NOMO-1 treated with DMSO at 0.1 percent for 48 hours (cell line): ENCODE data around the gene KRTAP9-2.
"Not testable (repeated sequence)": the region's sequence is repeated elsewhere in the genome, so short reads cannot be mapped to it uniquely, and the experiment has no call there.

Experiments used
- DNase-seq: peaks from one replicate; lab custom pipeline; 2025; ENCODE audit not compliant: unreplicated experiment; lab: John Stamatoyannopoulos, UW

Gene KRTAP9-2

DNA sequence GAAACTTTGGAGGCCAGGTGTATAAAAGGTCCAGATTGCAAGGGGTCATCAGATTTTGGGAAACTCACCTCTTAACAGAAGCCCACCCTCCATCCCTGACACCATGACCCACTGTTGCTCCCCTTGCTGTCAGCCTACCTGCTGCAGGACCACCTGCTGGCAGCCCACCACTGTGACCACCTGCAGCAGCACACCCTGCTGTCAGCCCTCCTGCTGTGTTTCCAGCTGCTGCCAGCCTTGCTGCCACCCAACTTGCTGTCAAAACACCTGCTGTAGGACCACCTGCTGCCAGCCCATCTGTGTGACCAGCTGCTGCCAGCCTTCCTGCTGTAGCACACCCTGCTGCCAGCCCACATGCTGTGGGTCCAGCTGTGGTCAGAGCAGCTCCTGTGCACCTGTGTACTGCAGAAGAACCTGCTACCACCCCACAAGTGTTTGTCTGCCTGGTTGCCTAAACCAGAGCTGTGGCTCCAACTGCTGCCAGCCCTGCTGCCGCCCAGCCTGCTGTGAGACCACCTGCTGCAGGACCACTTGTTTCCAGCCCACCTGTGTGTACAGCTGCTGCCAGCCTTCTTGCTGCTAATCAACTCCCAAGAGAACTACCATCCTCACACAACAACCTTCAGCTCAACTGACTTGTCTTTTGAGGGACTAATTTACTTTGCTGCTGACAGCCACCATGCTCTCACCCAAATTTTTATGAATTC, 6.1 kb downstream of the KRTAP9-2 start, which contains the start of gene KRTAP9-3:
KRTAP9-3 (plus strand) TSS at position 51 of the 707 bp plus-strand sequence; CDS start at position 104, 53 bp downstream.
- DNase-seq = not testable (repeated sequence)

DNA sequence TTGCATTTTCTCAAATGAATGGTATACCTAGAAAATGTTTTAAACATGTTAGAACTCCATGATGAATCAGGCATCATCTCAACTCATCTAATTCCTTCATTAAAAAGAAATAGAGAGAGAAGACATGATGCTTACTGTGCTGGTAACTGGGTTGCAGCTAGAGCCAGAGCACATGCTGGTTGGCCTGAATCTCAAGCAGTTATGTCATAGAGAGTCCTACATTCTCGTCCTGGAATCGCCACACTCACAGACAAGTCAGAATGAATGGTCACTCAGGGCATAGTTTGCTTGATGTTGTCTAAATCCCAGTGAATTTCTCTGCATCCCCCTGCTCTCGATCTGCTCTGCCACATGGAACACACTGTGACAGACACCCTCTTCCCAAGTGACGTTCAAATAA, 10.7 kb downstream of the KRTAP9-2 start:
- DNase-seq = not testable (repeated sequence)

DNA sequence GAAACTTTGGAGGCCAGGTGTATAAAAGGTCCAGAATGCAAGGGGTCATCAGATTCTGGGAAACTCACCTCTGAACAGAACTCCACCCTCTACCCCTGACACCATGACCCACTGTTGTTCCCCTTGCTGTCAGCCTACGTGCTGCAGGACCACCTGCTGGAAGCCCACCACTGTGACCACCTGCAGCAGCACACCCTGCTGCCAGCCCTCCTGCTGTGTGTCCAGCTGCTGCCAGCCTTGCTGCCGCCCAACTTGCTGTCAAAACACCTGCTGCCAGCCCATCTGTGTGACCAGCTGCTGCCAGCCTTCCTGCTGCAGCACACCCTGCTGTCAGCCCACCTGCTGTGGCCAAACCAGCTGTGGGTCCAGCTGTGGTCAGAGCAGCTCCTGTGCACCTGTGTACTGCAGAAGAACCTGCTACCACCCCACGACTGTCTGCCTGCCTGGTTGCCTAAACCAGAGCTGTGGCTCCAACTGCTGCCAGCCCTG, 11.5 kb downstream of the KRTAP9-2 start, which contains the start of gene KRTAP9-8:
KRTAP9-8 (plus strand) TSS at position 51 of the 489 bp plus-strand sequence; CDS start at position 104, 53 bp downstream.
- not testable (repeated sequence) for DNase-seq

DNA sequence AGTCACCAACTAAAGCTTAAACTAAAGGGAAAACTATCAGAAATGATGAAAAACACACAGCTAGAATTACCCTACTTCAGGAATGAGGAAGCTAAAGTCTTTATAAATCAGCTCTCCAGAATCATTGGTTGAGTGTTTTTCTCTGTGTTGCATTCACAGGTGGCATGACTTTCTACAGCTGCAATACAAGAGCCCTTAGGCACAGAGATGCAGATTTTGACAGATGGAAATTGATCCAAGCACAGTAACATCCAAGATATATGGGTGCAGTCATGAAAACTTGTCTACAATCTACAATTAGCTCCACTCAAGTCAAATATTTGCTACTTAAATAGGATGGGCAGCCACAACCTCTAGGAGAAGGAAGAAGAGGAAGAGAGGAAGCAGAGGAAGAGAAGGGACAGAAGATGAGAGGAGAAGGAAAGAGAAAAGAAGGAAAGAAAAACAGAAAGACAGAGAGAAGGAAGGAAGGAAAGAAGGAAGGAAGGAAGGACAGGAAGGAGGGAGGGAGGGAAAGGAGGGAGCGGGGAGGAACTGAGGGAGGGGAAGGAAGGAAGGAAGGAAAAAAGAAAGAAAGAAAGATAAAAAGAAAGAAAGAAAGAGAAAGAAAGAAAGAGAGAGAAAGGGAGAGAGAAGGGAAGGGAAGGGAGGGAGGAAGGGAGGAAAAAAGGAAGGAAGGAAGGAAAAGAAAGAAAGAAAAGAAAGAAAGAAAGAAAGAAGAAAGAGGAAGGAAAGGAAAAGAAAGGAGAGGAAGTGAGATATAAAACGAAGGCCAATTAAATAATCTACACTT, 20.7 kb downstream of the KRTAP9-2 start:
- not testable (repeated sequence) for DNase-seq

DNA sequence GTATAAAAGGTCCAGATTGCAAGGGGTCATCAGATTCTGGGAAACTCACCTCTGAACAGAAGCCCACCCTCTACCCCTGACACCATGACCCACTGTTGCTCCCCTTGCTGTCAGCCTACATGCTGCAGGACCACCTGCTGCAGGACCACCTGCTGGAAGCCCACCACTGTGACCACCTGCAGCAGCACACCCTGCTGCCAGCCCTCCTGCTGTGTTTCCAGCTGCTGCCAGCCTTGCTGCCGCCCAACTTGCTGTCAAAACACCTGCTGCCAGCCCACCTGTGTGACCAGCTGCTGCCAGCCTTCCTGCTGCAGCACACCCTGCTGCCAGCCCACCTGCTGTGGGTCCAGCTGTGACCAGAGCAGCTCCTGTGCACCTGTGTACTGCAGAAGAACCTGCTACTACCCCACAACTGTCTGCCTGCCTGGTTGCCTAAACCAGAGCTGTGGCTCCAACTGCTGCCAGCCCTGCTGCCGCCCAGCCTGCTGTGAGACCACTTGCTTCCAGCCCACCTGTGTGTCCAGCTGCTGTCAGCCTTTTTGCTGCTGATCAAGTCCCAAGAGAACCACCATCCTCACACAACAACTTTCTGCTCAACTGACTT, 23.3 kb downstream of the KRTAP9-2 start, which contains the start of gene KRTAP9-4:
KRTAP9-4 (plus strand) TSS at position 51 of the 604 bp plus-strand sequence; CDS start at position 85, 34 bp downstream.
- DNase-seq = not testable (repeated sequence)

DNA sequence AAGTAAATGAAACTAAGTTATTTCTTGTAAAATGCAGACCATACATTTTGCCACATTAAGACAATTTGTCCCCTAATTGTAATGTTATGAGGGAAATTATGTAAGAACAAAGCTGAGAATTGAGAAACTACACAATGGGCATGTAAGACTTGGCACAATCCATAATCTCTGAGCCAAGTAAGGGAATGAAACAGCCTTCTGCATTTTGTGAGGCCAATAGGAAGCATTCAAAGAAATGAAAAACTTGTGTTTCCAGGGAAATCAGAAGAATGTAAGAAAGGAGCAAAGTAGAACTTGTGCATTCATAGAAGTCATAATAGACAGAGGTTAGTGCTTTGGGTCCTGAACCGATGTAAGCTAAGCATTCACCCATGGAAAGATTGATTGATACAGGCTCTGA, 24.8 kb downstream of the KRTAP9-2 start:
- DNase-seq = no peak

DNA sequence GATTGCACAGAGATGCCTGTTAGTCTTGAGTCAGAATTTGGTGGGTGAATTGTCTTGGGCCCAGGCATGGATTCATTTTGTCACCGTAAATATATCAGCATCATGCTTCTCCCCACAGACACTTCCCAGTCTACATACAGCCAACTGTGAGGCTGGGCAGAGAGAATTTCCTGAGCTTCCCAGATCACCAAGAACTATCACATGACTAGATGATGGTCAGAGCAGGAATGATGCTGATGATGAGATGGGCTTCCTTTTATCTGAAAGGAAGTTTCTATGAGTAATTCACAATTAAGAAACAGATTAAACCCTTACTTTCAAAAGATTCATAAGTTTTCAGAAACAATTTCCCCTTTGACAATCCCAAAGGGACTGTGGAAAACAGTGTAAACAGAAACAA, 28.4 kb downstream of the KRTAP9-2 start:
- no peak for DNase-seq

DNA sequence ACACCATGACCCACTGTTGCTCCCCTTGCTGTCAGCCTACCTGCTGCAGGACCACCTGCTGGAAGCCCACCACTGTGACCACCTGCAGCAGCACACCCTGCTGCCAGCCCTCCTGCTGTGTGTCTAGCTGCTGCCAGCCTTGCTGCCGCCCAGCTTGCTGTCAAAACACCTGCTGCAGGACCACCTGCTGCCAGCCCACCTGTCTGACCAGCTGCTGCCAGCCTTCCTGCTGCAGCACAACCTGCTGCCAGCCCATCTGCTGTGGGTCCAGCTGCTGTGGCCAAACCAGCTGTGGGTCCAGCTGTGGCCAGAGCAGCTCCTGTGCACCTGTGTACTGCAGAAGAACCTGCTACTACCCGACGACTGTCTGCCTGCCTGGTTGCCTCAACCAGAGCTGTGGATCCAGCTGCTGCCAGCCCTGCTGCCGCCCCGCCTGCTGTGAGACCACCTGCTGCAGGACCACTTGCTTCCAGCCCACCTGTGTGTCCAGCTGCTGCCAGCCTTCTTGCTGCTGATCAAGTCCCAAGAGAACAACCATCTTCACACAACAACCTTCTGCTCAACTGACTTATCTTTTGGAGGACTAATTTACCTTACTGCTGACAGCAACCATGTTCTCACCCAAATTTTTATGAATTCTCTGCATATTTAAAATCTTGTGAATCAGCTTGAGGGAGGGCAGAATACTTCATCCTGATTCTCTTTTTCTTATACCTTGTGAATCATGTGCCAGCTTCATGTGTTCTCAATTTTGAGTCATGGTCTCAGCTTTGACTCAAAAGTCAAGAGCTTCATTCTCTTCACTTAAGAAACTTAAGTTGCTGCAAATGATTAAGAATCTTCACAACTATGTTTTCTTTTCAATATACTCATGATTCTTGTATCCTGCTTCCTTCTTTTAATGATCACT, 29.2 kb downstream of the KRTAP9-2 start, which contains the start of gene KRTAP9-9:
KRTAP9-9 (plus strand) TSS at position 4 of the 910 bp plus-strand sequence.
- DNase-seq = not testable (repeated sequence)

DNA sequence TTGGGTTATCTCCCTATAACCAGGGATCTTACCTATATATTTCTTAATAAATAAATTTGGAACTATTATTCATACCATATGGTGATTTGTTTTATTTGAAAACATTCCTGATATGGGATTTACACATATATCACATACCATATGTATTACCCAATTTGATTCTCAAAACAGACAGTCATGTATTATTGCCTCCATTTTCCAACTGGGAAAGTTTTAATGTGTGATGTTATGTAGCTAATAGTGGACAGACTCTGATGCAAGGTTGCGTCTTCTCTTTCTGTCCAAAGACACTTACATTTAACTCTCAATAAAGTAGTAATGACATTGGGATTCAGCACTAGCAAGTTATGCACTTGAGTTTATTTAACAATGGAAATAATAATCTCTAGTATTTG, 29.8 kb downstream of the KRTAP9-2 start:
- DNase-seq = no peak

DNA sequence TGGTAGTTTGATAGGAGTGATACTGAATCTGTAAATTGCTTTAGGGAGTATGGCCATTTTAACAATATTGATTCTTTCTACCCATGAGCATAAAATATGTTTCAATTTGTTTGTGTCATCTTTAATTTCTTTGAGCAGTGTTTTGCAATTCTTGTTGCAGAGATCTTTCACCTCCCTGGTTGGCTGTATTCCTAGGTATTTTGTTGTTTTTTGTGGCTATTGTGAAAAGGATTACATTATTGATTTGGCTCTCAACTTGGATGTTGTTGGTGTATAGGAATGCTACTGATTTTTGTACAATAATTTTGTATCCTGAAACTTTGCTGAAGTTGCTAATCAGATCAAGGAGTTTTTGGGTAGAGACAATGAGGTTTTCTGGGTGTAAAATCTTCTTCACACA, 32.0 kb downstream of the KRTAP9-2 start:
- no peak for DNase-seq

DNA sequence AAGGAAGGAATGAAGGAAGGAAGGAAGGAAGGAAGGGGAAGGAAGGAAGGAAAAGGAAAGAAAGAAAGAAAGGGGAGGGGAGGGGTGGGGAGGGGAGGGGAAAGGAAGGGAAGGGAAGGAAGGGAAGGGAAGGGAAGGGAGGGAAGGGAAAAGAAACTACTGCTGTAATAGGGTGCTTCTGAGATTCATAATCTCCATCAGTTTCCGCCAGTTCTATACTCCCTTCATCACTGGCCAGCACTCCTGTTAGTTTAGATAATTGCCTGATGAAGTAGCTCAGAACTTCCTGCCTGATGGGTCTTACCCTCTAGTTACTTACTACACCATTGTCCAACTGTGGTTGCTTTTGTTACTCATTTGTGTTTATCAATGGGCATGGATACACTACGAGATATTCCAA, 36.8 kb downstream of the KRTAP9-2 start:
- no peak for DNase-seq

DNA sequence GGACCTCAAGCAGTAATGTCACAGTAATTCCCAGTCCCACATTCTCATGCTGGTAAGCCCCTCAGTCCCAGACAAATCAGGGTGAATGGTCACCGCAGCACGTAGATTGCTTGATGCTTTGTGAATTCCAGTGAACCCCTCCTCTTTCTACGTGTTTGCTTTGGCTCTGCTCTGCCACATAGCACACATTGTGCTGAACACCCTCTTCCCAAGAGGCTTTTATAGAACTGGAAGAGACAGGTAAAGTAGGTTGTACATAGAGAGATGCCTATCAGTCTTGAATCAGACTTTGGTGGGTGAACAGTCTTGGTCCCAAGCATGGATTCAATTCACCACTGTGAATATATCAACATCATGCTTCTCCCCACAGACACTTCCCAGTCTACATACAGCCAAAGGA, 38.2 kb downstream of the KRTAP9-2 start:
- no peak for DNase-seq

DNA sequence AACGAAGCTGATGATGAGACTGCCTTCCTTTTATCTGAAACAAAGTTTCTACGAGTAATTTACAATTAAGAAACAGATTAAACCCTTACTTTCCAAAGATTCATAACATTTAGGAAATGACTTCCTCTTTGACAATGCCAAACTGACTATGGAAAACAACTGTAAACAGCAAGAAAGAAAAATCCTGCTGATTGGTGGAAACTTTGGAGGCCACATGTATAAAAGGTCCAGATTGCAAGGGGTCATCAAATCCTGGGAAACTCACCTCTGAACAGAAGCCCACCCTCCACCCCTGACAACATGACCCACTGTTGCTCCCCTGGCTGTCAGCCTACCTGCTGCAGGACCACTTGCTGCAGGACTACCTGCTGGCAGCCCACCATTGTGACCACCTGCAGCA, 38.6 kb downstream of the KRTAP9-2 start, which contains the start of gene KRTAP9-6:
KRTAP9-6 (plus strand) TSS at position 301 of the 400 bp plus-strand sequence; CDS start at position 301, 0 bp downstream.
- DNase-seq = no peak

DNA sequence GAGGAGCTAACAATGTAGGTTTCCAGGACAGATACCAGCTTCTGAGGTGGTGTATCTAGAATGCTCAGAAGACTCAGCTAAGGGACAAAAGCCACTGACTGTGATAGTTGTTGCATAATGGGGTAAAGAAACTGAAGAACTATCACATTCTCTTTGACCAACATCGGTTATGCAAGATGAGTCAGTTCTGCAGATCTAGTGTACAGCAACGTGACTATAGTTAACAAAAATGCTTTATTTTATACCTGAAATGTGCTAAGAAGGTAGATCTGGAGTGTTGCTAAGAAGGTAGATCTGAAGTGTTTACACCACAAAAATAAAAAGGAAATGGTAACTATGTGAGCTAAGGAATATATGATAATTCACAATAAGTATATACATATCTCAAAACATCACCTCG, 41.3 kb downstream of the KRTAP9-2 start:
- peak; percentile 69 for DNase-seq

DNA sequence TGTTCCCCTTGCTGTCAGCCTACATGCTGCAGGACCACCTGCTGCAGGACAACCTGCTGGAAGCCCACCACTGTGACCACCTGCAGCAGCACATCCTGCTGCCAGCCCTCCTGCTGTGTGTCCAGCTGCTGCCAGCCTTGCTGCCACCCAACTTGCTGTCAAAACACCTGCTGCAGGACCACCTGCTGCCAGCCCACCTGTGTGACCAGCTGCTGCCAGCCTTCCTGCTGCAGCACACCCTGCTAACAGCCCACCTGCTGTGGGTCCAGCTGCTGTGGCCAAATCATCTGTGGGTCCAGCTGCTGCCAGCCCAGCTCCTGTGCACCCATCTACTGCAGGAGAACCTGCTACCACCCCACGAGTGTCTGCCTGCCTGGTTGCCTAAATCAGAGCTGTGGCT, 44.9 kb downstream of the KRTAP9-2 start:
- DNase-seq = not testable (repeated sequence)

DNA sequence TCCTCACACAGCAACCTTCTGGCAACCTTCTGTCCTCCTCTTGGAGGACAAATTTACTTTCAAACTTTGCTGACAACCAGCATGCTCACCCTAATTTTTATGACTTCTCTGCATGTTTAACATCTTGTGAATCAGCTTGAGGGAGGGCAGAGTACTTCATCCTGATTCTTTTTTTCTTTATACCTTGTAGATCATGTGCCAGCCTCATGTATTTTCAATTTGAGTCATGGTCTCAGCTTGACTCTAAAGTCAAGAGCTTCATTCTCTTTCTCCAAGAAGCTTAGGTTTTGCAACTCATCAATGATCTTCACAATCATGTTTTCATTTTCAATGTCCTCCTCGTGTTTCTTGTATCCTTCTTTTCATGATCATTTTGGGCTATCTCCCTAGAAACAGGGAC, 45.4 kb downstream of the KRTAP9-2 start:
- no peak for DNase-seq

DNA sequence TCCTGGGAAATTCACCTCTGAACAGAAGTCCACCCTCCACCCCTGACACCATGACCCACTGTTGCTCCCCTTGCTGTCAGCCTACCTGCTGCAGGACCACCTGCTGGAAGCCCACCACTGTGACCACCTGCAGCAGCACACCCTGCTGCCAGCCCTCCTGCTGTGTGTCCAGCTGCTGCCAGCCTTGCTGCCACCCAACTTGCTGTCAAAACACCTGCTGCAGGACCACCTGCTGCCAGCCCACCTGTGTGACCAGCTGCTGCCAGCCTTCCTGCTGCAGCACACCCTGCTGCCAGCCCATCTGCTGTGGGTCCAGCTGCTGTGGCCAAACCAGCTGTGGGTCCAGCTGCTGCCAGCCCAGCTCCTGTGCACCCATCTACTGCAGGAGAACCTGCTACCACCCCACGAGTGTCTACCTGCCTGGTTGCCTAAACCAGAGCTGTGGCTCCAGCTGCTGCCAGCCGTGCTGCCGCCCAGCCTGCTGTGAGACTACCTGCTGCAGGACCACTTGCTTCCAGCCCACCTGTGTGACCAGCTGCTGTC, 49.3 kb downstream of the KRTAP9-2 start, which contains the start of gene KRTAP9-7:
KRTAP9-7 (plus strand) TSS at position 51 of the 543 bp plus-strand sequence; CDS start at position 51, 0 bp downstream.
- DNase-seq = not testable (repeated sequence)
